Measurements from ENCODE around the gene ZW10.

DNA sequence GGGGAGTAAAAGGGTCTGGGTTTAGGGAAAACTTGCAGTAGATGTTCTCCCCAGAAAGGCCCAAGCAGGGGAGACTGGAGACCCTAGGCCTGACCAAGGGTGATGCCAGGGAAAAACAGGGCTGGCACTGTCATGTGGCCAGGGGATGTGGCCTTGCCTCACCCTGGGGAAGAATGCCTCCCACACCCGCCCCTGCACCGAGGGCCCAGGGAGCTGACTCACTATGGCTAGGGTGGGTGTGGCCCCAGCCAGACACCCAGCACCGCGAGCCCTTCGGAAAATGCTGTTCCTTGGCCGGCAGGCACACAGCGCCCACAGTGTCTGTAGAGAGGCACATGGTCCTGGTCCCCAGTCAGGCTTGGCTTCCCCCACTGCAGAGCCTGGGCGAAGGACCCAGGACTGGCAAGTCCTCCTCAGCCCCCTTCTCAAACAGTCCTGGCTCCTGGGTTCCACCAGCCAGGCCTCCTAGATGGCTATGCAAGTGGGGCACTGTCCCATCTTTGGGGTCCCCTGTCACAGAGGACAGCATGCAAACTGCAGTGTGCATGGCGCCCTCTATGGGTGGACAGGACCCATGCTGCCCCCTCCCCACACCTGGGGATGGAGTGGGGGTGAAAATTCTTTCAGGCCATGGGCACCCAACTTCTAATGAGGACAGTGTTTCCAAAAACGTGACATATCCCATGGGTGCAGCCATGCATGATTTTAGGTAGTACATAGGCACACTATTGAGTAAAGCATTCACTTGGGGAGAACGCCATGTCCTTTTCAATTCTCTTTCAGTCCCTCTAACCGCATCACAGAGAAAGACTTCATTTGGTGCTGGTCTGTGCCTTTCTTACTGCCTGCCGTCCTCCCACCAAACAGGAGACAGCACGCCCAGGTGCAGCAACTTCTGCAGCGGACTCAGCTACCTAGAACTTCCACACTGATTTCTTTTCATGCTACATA, 82.6 kb downstream of the ZW10 start:
- TF ChIP-seq POLR2A (IDR thresholded peaks at IDR 0.05) (no peak), CTCF (IDR thresholded peaks at IDR 0.05) (no peak)
